Measurements from ENCODE around the gene MISP.

DNA sequence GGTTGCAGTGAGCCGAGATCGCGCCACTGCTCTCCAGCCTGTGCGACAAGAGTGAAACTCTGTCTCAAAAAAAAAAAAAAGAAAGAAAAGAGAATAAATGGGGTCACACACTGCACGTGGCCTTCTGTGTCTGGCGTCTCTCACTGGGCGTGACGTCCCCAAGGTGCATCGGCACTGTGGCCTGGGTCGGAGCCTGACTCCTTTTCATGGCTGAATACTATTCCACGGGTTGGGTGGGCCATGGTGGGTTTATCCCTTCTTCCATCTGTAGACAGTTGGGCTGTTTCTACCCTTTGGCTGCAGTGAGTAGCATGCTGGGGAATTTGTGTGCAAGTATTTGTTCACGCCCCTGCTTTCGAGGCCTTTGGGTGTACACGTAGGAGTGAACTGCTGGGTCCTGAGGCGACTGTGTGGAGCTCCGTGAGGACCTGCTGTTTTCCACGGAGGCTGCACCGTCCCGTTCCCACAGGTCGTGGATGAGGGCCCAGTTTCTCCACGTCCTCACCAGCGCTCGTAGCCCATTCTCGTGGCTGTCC lies 8.3 kb upstream of the MISP start:
- no peak for TF ChIP-seq CREB1 (CRISPR knock-in tag; IDR thresholded peaks at IDR 0.05; ENCODE audit: low read depth)
- no peak for TF ChIP-seq CTCF (conservative IDR thresholded peaks at IDR 0.05; ENCODE audit: low read depth in 2 of 2)
- no peak for TF ChIP-seq EZH2phosphoT487 (IDR thresholded peaks at IDR 0.05; ENCODE audit: unreplicated experiment)
- no peak for TF ChIP-seq NANOG (IDR thresholded peaks at IDR 0.05; ENCODE audit: borderline replicate concordance)
- TF ChIP-seq POLR2AphosphoS5 (IDR thresholded peaks at IDR 0.05; ENCODE audit: low read depth), result no peak
- TF ChIP-seq EZH2 (IDR thresholded peaks at IDR 0.05; ENCODE audit: low read depth, unreplicated experiment), result no peak
- TF ChIP-seq, protein P1, sequence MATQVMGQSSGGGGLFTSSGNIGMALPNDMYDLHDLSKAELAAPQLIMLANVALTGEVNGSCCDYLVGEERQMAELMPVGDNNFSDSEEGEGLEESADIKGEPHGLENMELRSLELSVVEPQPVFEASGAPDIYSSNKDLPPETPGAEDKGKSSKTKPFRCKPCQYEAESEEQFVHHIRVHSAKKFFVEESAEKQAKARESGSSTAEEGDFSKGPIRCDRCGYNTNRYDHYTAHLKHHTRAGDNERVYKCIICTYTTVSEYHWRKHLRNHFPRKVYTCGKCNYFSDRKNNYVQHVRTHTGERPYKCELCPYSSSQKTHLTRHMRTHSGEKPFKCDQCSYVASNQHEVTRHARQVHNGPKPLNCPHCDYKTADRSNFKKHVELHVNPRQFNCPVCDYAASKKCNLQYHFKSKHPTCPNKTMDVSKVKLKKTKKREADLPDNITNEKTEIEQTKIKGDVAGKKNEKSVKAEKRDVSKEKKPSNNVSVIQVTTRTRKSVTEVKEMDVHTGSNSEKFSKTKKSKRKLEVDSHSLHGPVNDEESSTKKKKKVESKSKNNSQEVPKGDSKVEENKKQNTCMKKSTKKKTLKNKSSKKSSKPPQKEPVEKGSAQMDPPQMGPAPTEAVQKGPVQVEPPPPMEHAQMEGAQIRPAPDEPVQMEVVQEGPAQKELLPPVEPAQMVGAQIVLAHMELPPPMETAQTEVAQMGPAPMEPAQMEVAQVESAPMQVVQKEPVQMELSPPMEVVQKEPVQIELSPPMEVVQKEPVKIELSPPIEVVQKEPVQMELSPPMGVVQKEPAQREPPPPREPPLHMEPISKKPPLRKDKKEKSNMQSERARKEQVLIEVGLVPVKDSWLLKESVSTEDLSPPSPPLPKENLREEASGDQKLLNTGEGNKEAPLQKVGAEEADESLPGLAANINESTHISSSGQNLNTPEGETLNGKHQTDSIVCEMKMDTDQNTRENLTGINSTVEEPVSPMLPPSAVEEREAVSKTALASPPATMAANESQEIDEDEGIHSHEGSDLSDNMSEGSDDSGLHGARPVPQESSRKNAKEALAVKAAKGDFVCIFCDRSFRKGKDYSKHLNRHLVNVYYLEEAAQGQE (IDR thresholded peaks at IDR 0.05; ENCODE audit: unreplicated experiment), result no peak
- TF ChIP-seq ETS1 (IDR thresholded peaks at IDR 0.05), result no peak
- no peak for TF ChIP-seq STAT1 (IDR thresholded peaks at IDR 0.05; ENCODE audit: unreplicated experiment)
- TF ChIP-seq JUNB (IDR thresholded peaks at IDR 0.05; ENCODE audit: unreplicated experiment), result no peak
